Esophagus muscularis mucosa (tissue), 4 donors: ENCODE results near the gene PLEK2.

Source experiments
- EP300 ChIP-seq: sonication (generic); formaldehyde crosslinking; IDR thresholded peaks from one replicate; pipeline ENCODE4 v1.6.1; 2017; ENCODE audit warnings: antibody characterized with exemption
- POLR2A ChIP-seq: fragments of 450-650 bp; IDR thresholded peaks from one replicate; pipeline ENCODE4 v1.6.1; 2017; ENCODE audit warnings: antibody characterized with exemption, moderate library complexity, mild to moderate bottlenecking, low read depth
- POLR2AphosphoS5 ChIP-seq, 2 donors: sonication (generic); formaldehyde crosslinking; IDR thresholded peaks; one replicate each; pipeline ENCODE4 v1.6.1; 2017; ENCODE audit warnings: antibody characterized with exemption in 2 of 2
- TF ChIP-seq, protein P1 (sequence below), 3 experiments: fragments of 200-600 bp in 2 of 3; fragments of 450-650 bp in 1 of 3; sonication (generic) in 2 of 3; IDR thresholded peaks; one replicate each; pipeline ENCODE4 v1.5.1; 2017 to 2019; ENCODE audit warnings: antibody characterized with exemption in 3 of 3, mild to moderate bottlenecking in 2 of 3, moderate library complexity in 1 of 3

DNA sequence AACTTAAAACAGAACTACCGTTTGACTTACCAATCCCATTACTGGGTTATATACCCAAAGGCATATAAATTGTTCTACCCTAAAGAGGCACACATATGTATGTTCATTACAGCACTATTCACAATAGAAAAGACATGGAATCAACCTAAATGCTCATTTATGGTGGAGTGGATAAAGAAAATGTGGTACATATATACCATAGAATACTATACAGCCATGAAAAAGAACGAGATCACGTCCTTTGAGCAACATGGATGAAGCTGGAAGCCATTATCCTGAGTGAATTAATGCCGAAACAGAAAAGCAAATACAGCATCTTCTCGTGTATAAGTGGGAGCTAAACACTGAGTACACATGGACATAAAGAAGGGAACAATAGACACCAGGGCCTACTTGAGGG is 44.8 kb upstream of the PLEK2 start:
- TF ChIP-seq, protein P1, sequence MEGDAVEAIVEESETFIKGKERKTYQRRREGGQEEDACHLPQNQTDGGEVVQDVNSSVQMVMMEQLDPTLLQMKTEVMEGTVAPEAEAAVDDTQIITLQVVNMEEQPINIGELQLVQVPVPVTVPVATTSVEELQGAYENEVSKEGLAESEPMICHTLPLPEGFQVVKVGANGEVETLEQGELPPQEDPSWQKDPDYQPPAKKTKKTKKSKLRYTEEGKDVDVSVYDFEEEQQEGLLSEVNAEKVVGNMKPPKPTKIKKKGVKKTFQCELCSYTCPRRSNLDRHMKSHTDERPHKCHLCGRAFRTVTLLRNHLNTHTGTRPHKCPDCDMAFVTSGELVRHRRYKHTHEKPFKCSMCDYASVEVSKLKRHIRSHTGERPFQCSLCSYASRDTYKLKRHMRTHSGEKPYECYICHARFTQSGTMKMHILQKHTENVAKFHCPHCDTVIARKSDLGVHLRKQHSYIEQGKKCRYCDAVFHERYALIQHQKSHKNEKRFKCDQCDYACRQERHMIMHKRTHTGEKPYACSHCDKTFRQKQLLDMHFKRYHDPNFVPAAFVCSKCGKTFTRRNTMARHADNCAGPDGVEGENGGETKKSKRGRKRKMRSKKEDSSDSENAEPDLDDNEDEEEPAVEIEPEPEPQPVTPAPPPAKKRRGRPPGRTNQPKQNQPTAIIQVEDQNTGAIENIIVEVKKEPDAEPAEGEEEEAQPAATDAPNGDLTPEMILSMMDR (IDR thresholded peaks at IDR 0.05): no peak
- TF ChIP-seq POLR2AphosphoS5 (IDR thresholded peaks at IDR 0.05): no peak
- no peak for TF ChIP-seq POLR2A
- no peak for TF ChIP-seq EP300
